Activated CD4-positive, alpha-beta T cell treated with anti-CD3 and anti-CD28 coated beads, Interleukin-2, amount 10 ng/mL, durations not matched to agents 24 days and 14 days (primary cell): ENCODE measurements around the gene PEG3. TPM values are rescaled to one million over a fixed set of nuclear protein-coding genes. Genes with fewer than 3 reads are reported as not detected.
"Not testable (repeated sequence)": the region's sequence is repeated elsewhere in the genome, so short reads cannot be mapped to it uniquely, and the experiment has no call there.

Experiments
- DNase-seq: peaks from one replicate; pipeline ENCODE4 v3.0.0; 2022
- H3K27ac Mint-ChIP-seq: one replicate; pipeline ENCODE4 v1.8.0; 2022; ENCODE audit warnings: mild to moderate bottlenecking, mixed read lengths
- H3K27me3 Mint-ChIP-seq: one replicate; pipeline ENCODE4 v1.8.0; 2022; ENCODE audit warnings: mixed read lengths
- H3K36me3 Mint-ChIP-seq: one replicate; pipeline ENCODE4 v1.8.0; 2022; ENCODE audit warnings: low read depth, mild to moderate bottlenecking, mixed read lengths
- H3K4me1 Mint-ChIP-seq: one replicate; pipeline ENCODE4 v1.8.0; 2021; ENCODE audit warnings: mixed read lengths
- H3K4me3 Mint-ChIP-seq: one replicate; pipeline ENCODE4 v1.8.0; 2022; ENCODE audit warnings: mild to moderate bottlenecking, moderate library complexity, mixed read lengths
- H3K9me3 Mint-ChIP-seq: one replicate; pipeline ENCODE4 v1.8.0; 2021; ENCODE audit warnings: mixed read lengths
- intact Hi-C: fragments of 100-400 bp; cut with micrococcal nuclease; formaldehyde crosslinking; loops from one replicate; pipeline ENCODE4 v1.15.1; 2023
- total RNA-seq: library from RNA; stranded (reverse); gene quantifications from 2 replicates; pipeline ENCODE4 v1.2.3, GENCODE V29; 2022

Gene PEG3
- total RNA-seq, 1 donor from 2014 or later = not detected

GRCh38 chr19:56860409-56860808 is 19.9 kb upstream of the PEG3 start:
- DNase-seq, H3K27me3 Mint-ChIP-seq, H3K27ac Mint-ChIP-seq, intact Hi-C loops, H3K36me3 Mint-ChIP-seq, H3K4me3 Mint-ChIP-seq, H3K4me1 Mint-ChIP-seq: not testable (repeated sequence)
- H3K9me3 Mint-ChIP-seq = peaks cover 34% of the 10 kb centered on the region

GRCh38 chr19:56858026-56858425 is 17.5 kb upstream of the PEG3 start:
- intact Hi-C loops = no loop called here
- no peak overlapping the region for H3K4me3 Mint-ChIP-seq
- H3K36me3 Mint-ChIP-seq = no peaks in the 10 kb centered on the region
- no peaks in the 10 kb centered on the region for H3K4me1 Mint-ChIP-seq
- peaks cover 31% of the 10 kb centered on the region for H3K9me3 Mint-ChIP-seq
- H3K27ac Mint-ChIP-seq = no peak overlapping the region
- DNase-seq = no peak
- H3K27me3 Mint-ChIP-seq = no peaks in the 10 kb centered on the region

DNA sequence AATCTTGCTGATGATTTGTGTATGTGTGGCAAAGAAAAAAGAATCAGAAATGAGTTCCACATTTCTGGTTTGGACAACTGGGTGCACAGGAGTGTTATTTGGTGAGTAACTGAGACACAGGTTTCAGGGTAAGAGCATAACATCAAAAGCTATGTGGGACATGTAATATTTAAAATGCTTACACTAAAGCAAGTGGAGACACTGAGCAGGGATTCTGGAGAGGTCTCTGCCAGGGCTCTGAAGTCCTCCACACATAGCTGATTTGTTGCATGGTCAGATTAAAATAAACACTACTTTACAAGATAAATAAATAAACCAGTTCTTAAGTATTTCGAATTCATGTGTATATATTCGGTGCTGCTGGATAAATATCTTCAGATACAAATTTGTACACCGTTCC is 16.3 kb upstream of the PEG3 start:
- Mint-ChIP-seq H3K4me1 (no peaks in the 10 kb centered on the region), H3K4me3 (no peak overlapping the region), H3K36me3 (no peaks in the 10 kb centered on the region), H3K27me3 (no peaks in the 10 kb centered on the region), H3K27ac (no peak overlapping the region), H3K9me3 (peaks cover 35% of the 10 kb centered on the region)
- no peak for DNase-seq
- intact Hi-C loops = no loop called here

- intact Hi-C loops, H3K27me3 Mint-ChIP-seq, H3K36me3 Mint-ChIP-seq: not testable (repeated sequence)
Observed at GRCh38 chr19:56852361-56852760, 11.8 kb upstream of the PEG3 start.

GRCh38 chr19:56848166-56848565 is 7.6 kb upstream of the PEG3 start:
- DNase-seq = no peak
- intact Hi-C loops = no loop called here
- H3K9me3 Mint-ChIP-seq = peaks cover 28% of the 10 kb centered on the region
- no peaks in the 10 kb centered on the region for H3K36me3 Mint-ChIP-seq
- H3K4me3 Mint-ChIP-seq = no peak overlapping the region
- no peaks in the 10 kb centered on the region for H3K4me1 Mint-ChIP-seq
- H3K27ac Mint-ChIP-seq = no peak overlapping the region
- H3K27me3 Mint-ChIP-seq = no peaks in the 10 kb centered on the region

More at GRCh38 chr19:56852361-56852760, 11.8 kb upstream of the PEG3 start:
- not testable (repeated sequence) for H3K4me3 Mint-ChIP-seq, H3K4me1 Mint-ChIP-seq, H3K27ac Mint-ChIP-seq, DNase-seq
- peaks cover 32% of the 10 kb centered on the region for H3K9me3 Mint-ChIP-seq

- Mint-ChIP-seq H3K36me3 (peaks cover 5% of the 10 kb centered on the region), H3K27ac (no peak overlapping the region), H3K27me3 (no peaks in the 10 kb centered on the region), H3K4me3 (no peak overlapping the region), H3K9me3 (peaks cover 15% of the 10 kb centered on the region), H3K4me1 (no peaks in the 10 kb centered on the region)
- intact Hi-C loops = no loop called here
- DNase-seq = no peak
Observed at GRCh38 chr19:56842412-56842811, 1.9 kb upstream of the PEG3 start.

- Mint-ChIP-seq H3K4me1 (no peaks in the 10 kb centered on the region), H3K27me3 (no peaks in the 10 kb centered on the region), H3K4me3 (no peak overlapping the region), H3K36me3 (peaks cover 5% of the 10 kb centered on the region), H3K27ac (peak overlapping the region; percentile 11), H3K9me3 (peaks cover 19% of the 10 kb centered on the region)
- intact Hi-C loops = no loop called here
- DNase-seq = no peak
Observed at GRCh38 chr19:56841193-56841543, 642 bp upstream of the PEG3 start.

GRCh38 chr19:56839652-56840450 is 675 bp downstream of the PEG3 start:
- intact Hi-C loops = no loop called here
- no peaks in the 10 kb centered on the region for H3K27me3 Mint-ChIP-seq
- no peak for DNase-seq
- H3K9me3 Mint-ChIP-seq = peaks cover 24% of the 10 kb centered on the region
- H3K27ac Mint-ChIP-seq = no peak overlapping the region
- no peaks in the 10 kb centered on the region for H3K4me1 Mint-ChIP-seq
- H3K4me3 Mint-ChIP-seq = no peak overlapping the region
- peaks cover 5% of the 10 kb centered on the region for H3K36me3 Mint-ChIP-seq

GRCh38 chr19:56838909-56839651 is 1.4 kb downstream of the PEG3 start:
- Mint-ChIP-seq H3K27ac (no peak overlapping the region), H3K4me3 (no peak overlapping the region), H3K9me3 (peaks cover 29% of the 10 kb centered on the region), H3K36me3 (peaks cover 5% of the 10 kb centered on the region), H3K4me1 (no peaks in the 10 kb centered on the region), H3K27me3 (no peaks in the 10 kb centered on the region)
- intact Hi-C loops = no loop called here
- no peak for DNase-seq

- intact Hi-C loops = no loop called here
- Mint-ChIP-seq H3K9me3 (peaks cover 32% of the 10 kb centered on the region), H3K36me3 (peaks cover 5% of the 10 kb centered on the region), H3K4me3 (no peak overlapping the region), H3K4me1 (no peaks in the 10 kb centered on the region), H3K27me3 (no peaks in the 10 kb centered on the region), H3K27ac (no peak overlapping the region)
- no peak for DNase-seq
Observed at GRCh38 chr19:56838024-56838908, 2.3 kb downstream of the PEG3 start.

DNA sequence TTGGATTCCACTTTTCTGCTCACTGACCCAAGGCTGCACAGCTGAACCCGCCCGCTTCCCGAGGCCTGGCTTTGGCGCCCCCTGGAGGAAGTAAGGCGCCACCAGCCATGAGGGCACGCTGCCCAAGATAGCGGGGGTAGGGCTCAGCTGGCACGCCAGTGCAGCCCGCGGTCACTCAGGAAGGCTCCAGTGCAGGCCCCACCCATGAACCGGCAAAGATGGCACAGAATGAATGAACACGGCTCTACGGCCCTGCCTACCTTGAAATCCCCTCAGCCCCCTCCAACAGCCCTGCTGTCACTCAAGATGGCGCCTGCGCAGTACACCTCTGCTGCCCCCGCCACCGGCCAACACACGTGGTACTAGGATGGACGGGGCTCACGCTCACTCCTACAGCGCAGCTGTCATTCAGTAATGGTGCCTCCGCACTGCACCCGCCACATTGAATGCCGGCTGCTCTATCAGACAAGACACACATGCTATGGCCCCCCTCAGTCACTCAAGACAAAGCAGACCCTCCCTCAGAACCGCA is 3.0 kb downstream of the PEG3 start:
- Mint-ChIP-seq H3K4me1 (no peaks in the 10 kb centered on the region), H3K36me3 (peaks cover 5% of the 10 kb centered on the region), H3K27ac (no peak overlapping the region), H3K27me3 (no peaks in the 10 kb centered on the region), H3K9me3 (peaks cover 34% of the 10 kb centered on the region), H3K4me3 (no peak overlapping the region)
- no peak for DNase-seq
- intact Hi-C loops = no loop called here

GRCh38 chr19:56837004-56837403 is 3.5 kb downstream of the PEG3 start:
- H3K4me3 Mint-ChIP-seq = no peak overlapping the region
- no peak overlapping the region for H3K27ac Mint-ChIP-seq
- H3K9me3 Mint-ChIP-seq = peaks cover 38% of the 10 kb centered on the region
- intact Hi-C loops = no loop called here
- DNase-seq = no peak
- H3K27me3 Mint-ChIP-seq = no peaks in the 10 kb centered on the region
- no peaks in the 10 kb centered on the region for H3K4me1 Mint-ChIP-seq
- H3K36me3 Mint-ChIP-seq = peaks cover 5% of the 10 kb centered on the region

- H3K36me3 Mint-ChIP-seq = peaks cover 5% of the 10 kb centered on the region
- no peak overlapping the region for H3K27ac Mint-ChIP-seq
- no peak for DNase-seq
- no peaks in the 10 kb centered on the region for H3K27me3 Mint-ChIP-seq
- H3K9me3 Mint-ChIP-seq = peaks cover 36% of the 10 kb centered on the region
- no peak overlapping the region for H3K4me3 Mint-ChIP-seq
- no peaks in the 10 kb centered on the region for H3K4me1 Mint-ChIP-seq
- intact Hi-C loops = no loop called here
Observed at GRCh38 chr19:56836059-56836458, 4.5 kb downstream of the PEG3 start.
